Measurements from ENCODE around the gene CARD16. TPM values are rescaled to one million over a fixed set of nuclear protein-coding genes. Genes with fewer than 3 reads are reported as not detected.

The CARD16 gene
- total RNA-seq, 1 donor from 2014 or later: not detected

DNA sequence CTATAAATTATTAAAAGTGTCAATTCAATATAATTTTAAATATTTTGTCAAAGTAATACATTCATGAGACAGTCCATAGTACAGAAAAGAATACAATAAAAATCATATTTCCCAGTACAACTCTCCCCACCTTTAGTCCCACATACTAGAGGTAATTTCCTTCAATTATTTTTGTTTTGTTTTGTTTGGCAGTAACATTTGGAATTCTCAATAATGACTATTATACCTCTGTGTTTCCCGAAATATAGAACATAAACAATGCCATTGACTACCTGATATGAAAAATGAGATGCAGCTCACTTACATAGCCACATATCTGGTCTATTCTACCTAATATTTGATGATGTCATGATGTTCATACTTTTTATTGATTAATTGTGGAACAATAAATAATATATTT lies 52.4 kb downstream of the CARD16 start:
- no peak for DNase-seq

DNA sequence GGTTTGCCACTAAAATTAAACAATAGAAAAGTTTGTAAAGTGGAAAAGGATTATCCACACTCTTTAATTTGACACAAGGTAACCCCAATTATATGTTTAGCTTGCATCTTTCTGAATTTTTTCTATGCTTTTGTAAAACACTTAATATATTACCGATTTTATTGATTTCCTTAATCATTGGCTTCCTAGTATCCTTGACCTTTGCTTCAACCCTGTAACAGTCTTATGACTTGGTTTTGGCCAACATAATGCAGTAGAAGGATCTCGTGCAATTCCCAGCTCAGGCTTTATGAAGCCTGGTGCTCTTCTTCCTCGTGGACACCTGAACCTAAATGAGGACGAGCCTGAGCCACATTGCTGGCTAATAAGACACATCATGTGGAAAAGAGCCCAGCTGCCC lies 53.1 kb downstream of the CARD16 start:
- no peak for DNase-seq

Other genes starting within 250 kb of the CARD16 start
- gene CASP12, start 146.9 kb downstream of the CARD16 start, total RNA-seq: not detected
- gene CASP4, start 76.8 kb downstream of the CARD16 start, total RNA-seq: 1.9 TPM
- gene CASP5, start 22.2 kb downstream of the CARD16 start, total RNA-seq: 0.47 TPM
- 2.8 TPM for gene CASP1, start 10.2 kb downstream of the CARD16 start, total RNA-seq
- not detected for gene CARD18, start 94.4 kb upstream of the CARD16 start, total RNA-seq

Data from occipital lobe (tissue), 2 donors.